Measurements from ENCODE around the gene RAPH1. TPM values are rescaled to one million over a fixed set of nuclear protein-coding genes. Genes with fewer than 3 reads are reported as not detected.

RAPH1 gene
- polyA plus RNA-seq, 1 experiment = 3.3 TPM

DNA sequence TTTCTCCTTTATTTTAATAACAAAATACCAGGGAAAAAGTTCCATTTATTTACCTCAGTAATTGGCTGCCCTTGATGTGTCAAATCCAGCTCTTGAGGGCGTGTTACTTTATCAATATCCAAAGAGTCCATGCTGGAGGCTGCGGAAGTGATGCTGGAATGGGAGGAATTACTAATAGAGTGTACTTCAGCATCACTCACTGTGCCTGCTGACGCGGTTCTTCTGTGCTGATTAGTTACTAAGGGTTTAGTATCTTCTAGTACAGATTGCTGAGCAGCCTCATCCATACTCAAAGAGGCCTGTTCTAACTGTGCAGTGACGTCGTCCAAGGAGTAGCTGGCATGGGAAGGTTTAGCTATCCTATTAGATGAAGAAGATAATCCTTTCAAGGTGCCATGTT lies 45.6 kb downstream of the RAPH1 start:
- POLR2A ChIA-PET = no interaction called here
- CTCF ChIA-PET = no interaction called here
- DNase-seq (ENCODE audit: low read depth) = no peak
- TF ChIP-seq, protein P1, sequence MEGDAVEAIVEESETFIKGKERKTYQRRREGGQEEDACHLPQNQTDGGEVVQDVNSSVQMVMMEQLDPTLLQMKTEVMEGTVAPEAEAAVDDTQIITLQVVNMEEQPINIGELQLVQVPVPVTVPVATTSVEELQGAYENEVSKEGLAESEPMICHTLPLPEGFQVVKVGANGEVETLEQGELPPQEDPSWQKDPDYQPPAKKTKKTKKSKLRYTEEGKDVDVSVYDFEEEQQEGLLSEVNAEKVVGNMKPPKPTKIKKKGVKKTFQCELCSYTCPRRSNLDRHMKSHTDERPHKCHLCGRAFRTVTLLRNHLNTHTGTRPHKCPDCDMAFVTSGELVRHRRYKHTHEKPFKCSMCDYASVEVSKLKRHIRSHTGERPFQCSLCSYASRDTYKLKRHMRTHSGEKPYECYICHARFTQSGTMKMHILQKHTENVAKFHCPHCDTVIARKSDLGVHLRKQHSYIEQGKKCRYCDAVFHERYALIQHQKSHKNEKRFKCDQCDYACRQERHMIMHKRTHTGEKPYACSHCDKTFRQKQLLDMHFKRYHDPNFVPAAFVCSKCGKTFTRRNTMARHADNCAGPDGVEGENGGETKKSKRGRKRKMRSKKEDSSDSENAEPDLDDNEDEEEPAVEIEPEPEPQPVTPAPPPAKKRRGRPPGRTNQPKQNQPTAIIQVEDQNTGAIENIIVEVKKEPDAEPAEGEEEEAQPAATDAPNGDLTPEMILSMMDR (IDR thresholded peaks at IDR 0.05; ENCODE audit: insufficient read depth, low read depth, low read length) = no peak
- H3K4me3 ChIP-seq (ENCODE audit: low read depth, low read length) = no peak overlapping the region
- no peaks in the 10 kb centered on the region for H3K27me3 ChIP-seq (ENCODE audit: control insufficient read depth, insufficient read depth, low read length)
- H3K36me3 ChIP-seq (ENCODE audit: control insufficient read depth, insufficient read depth, low read length) = peaks cover 6% of the 10 kb centered on the region

DNA sequence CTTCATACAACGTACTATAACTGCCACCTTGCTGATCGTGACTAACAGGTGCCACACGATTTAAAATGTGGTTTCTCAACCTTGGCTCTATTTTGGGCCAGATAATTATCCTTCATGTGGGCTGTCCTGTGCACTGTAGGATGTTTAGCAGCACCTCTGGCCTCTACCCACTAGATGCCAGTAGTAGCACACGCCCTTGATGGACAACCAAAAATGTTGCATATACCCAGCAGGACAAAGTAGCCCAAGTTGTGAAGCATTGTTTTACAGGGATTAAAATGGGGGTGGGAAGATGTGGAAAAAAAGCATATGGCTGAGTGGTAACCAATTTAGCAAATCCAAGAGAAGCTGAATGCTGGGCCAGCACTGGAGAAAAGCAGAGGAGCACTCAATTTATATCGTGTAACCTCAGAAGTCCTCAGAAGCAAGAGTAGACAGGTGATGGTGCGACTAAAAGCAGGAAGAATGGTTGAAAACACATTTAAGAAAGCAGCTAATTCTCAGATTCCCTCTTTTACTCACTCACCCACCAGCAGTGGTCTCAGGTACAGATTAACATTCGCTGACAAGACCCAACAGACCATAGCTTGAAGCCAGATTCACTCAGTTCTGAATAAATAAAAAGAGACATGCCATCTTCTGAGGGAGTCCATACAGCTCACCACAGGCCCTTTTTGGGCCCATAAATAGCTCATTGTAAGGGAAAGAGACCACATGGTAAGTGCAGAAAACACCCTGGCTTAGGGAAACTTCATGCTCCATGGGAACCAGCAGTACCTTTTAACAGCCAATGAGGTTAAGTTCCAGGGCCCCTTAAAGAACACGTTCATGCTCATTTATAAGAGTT lies 50.6 kb downstream of the RAPH1 start:
- H3K36me3 ChIP-seq (ENCODE audit: control insufficient read depth, insufficient read depth, low read length) = 0 out of 2 replicates have a peak, but pooled peaks cover under 1% of the 10 kb centered on the region
- POLR2A ChIA-PET = no interaction called here
- no peak overlapping the region for H3K4me3 ChIP-seq (ENCODE audit: low read depth, low read length)
- DNase-seq (ENCODE audit: low read depth) = no peak
- CTCF ChIA-PET = interaction anchor here (0.7 to 1.9 kb wide), 6 partner anchors 16 to 330 kb away, joined by 3 to 8 read pairs (median 4); no protein-coding TSS in a partner anchor
- no peaks in the 10 kb centered on the region for H3K27me3 ChIP-seq (ENCODE audit: control insufficient read depth, insufficient read depth, low read length)
- TF ChIP-seq, protein P1 (IDR thresholded peaks at IDR 0.05; ENCODE audit: insufficient read depth, low read depth, low read length) = peak; percentile 53

DNA sequence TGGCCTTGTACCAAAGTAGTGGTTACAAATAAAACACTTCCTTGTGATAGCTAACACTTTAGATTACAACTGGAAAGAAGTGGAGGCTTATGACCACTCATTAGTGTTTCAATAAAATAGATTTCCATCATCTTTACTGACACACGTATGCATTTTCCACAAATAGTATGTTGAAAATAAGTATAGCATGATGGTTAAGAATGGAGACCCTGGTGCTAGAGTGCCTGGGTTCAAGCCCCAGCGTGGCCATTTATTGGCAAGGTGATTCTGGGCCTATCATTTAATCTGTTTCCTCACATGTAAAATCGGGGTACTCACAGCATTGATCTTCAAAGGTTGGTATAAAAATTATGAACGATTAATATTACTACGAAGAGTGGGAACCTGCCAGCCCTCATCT lies 54.5 kb downstream of the RAPH1 start:
- Histone ChIP-seq H3K4me3 (ENCODE audit: low read depth, low read length) (no peak overlapping the region), H3K36me3 (ENCODE audit: control insufficient read depth, insufficient read depth, low read length) (no peaks in the 10 kb centered on the region), H3K27me3 (ENCODE audit: control insufficient read depth, insufficient read depth, low read length) (no peaks in the 10 kb centered on the region)
- TF ChIP-seq, protein P1 (IDR thresholded peaks at IDR 0.05; ENCODE audit: insufficient read depth, low read depth, low read length) = no peak
- ChIA-PET POLR2A (no interaction called here), CTCF (no interaction called here)
- no peak for DNase-seq (ENCODE audit: low read depth)

DNA sequence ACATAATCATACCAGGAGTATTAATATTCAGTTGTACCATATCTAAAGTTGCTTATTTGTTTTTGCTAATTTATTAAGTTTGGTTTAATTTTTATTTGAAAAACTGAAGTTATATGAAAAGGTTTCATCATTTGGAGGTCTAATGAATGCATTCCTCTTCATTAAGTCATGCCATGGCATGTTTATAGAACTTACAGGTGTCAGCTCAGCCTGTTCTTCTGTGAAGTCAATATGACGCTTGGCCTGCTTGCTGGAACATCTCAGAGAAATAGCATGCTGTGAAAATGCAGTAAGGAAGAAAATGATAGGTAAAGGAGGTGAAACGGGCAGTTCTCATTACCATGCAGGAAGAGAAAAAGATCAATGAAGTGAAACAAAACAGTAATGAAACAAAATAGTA lies 58.2 kb downstream of the RAPH1 start:
- no peaks in the 10 kb centered on the region for H3K27me3 ChIP-seq (ENCODE audit: control insufficient read depth, insufficient read depth, low read length)
- CTCF ChIA-PET = interaction anchor here (1.7 kb wide), 1 partner anchor 9 kb away, joined by 4 read pairs; no protein-coding TSS in a partner anchor
- TF ChIP-seq, protein P1 (IDR thresholded peaks at IDR 0.05; ENCODE audit: insufficient read depth, low read depth, low read length) = no peak
- POLR2A ChIA-PET = no interaction called here
- H3K36me3 ChIP-seq (ENCODE audit: control insufficient read depth, insufficient read depth, low read length) = no peaks in the 10 kb centered on the region
- no peak overlapping the region for H3K4me3 ChIP-seq (ENCODE audit: low read depth, low read length)
- DNase-seq (ENCODE audit: low read depth) = no peak

DNA sequence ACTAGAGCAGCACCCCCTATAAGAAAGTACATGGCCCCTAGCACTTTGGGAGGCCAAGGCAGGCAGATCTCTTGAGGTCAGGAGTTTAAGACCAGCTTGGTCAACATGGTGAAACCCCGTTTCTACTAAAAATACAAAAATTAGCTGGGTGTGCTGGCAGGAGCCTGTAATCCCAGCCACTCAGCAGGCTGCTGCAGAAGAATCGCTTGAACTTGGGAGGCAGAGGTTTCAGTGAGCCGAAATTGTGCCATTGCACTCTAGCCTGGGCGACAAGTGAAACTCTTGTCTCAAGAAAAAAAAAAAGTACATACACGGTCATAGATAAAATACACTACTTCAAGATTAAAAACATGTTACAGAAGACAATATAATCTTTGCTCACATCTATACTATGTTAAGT lies 63.8 kb downstream of the RAPH1 start:
- CTCF ChIA-PET = no interaction called here
- TF ChIP-seq, protein P1 (IDR thresholded peaks at IDR 0.05; ENCODE audit: insufficient read depth, low read depth, low read length) = no peak
- Histone ChIP-seq H3K4me3 (ENCODE audit: low read depth, low read length) (no peak overlapping the region), H3K36me3 (ENCODE audit: control insufficient read depth, insufficient read depth, low read length) (peaks cover 1% of the 10 kb centered on the region; the same call in 1 of the 2 replicates), H3K27me3 (ENCODE audit: control insufficient read depth, insufficient read depth, low read length) (no peaks in the 10 kb centered on the region)
- DNase-seq (ENCODE audit: low read depth) = no peak
- POLR2A ChIA-PET = no interaction called here

Measured in BJ (cell line).